GM21576 (cell line): ENCODE results near the gene GABBR2.
"Not testable (repeated sequence)": the region's sequence is repeated elsewhere in the genome, so short reads cannot be mapped to it uniquely, and the experiment has no call there.

Experiments
- ATAC-seq: cut with Tn5 transposase; IDR thresholded peaks from one replicate; pipeline ENCODE4 v1.9.1; 2021; ENCODE audit warnings: mild to moderate bottlenecking, moderate library complexity; ENCODE audit not compliant: unreplicated experiment

GABBR2 gene

DNA sequence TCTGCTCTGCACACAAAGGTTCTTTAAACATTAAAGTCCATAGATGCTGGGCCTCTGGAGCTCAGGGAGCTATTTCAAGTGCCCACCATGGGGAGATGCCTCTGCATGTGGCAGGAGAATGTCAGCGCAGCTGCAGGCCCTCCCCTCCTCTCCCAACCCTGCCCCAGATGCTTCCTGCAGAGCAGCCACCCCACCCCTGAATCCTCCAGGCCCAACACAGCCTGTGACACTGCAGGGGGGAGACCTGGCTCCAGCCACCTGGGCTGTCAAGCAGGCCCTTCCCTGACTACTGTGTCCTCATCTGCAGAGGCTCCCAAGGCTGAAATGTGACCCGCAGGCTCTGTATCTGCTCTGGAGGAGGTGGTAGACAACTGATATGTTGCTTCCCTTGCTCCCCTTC, 213.9 kb downstream of the GABBR2 start:
- no peak for ATAC-seq

- no peak for ATAC-seq
Observed at GRCh38 chr9:98491828-98492227, 216.9 kb downstream of the GABBR2 start.

GRCh38 chr9:98491231-98491651, 217.5 kb downstream of the GABBR2 start:
- ATAC-seq: no peak

GRCh38 chr9:98488571-98489312, 220.0 kb downstream of the GABBR2 start:
- no peak for ATAC-seq

- no peak for ATAC-seq
Observed at GRCh38 chr9:98485706-98486105, 223.0 kb downstream of the GABBR2 start.

GRCh38 chr9:98484162-98484561, 224.6 kb downstream of the GABBR2 start:
- ATAC-seq: no peak

- ATAC-seq: no peak
Observed at GRCh38 chr9:98482226-98482625, 226.5 kb downstream of the GABBR2 start.

GRCh38 chr9:98481676-98482075, 227.1 kb downstream of the GABBR2 start:
- ATAC-seq: no peak

DNA sequence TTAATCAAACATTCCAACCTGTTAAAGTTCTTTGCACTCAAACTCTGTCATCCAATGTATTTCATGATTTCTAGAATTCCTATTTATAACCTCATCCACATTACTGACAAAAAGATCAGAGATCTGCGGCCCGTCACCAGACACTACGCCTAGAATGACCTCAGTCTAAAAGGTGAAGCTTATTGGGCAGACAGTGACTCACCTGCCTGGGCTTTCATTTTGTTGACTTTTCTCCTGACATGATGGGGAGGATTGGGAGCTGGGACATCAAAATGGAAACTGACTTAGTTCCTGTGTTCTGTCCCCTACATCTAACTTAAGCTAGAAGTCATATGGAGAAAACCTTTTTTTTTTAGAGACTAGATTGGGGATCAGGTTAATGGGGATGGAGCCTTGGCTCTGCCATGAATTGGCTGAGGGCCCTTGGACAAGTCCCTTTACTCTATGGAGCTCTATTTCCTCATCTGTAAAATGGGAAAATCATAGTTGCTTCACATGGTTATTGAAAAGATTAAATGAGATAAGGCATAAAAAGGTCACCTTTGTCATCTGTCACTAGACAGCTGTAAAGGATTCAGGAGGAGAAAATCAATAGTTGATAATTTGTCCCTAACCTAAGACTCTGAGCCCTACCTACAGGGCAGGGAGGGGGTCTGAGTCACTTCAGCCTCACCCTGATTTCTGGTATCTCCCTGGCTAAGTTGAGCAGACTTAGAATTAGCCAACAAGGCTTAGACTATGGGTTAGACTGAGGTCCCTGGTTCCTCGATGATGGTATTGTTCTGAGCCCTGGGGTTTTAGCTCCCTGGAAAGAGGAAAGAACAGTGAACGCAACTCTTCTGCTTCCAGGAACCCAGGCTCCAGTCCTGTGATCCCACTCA, 228.5 kb downstream of the GABBR2 start:
- no peak for ATAC-seq

DNA sequence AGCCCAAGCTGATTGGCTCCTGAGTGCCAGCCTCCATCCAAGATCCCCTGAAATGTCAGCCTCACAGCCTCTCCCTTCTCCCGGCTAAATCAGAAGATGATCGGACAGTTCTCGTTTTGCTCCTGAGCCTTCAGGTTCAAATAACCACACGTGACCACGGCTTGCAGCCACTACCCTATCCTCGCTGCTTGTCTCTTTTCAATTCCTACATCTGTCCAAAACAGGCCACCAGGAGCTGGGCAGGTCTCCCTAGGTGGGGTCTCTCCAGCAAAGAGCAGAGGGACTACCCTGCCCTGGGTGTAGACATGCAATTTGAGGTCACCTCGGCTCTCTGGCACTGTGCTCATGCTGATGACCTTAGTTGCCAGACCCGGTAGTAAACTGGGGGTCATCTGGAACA, 229.3 kb downstream of the GABBR2 start:
- ATAC-seq: no peak

- no peak for ATAC-seq
Observed at GRCh38 chr9:98477884-98478283, 230.9 kb downstream of the GABBR2 start.

DNA sequence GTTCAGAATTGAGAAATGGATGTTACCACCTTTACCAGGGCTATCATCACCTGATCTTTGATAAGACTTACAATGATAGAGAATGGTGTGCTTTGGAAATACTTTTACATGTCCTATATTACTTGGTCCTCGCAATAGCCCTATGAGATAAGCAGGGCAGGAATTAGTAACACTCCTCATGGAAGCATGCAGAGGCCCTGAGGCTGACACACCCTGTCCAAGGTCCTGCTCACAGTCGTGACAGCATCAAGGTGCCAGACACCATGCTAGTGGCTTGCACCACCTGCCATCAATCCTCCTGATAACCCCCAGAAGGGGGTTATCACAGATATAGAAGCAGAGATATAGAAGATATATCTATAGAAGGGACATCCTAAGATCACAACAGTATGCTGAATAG, 236.5 kb downstream of the GABBR2 start:
- no peak for ATAC-seq

DNA sequence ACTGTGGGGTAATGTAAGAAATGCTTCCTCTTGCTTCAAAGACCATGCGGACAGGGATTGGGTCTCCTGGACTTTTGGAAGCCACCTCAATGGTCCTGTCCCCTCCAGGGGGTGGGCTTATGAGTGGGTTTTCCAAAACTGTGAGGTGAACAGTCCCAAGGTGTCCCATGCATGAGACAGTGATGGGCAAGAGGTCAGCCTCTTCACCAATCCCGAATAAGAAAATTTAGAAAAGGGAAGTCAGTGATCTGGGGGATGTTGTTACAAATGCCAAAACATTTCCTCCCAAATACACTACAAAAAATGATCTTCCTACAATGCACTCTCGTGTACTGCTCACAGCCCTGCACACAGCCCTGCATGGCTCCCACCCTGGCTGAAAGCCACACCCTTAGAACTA, 237.6 kb downstream of the GABBR2 start:
- no peak for ATAC-seq

GRCh38 chr9:98468567-98469239, 240.0 kb downstream of the GABBR2 start:
- ATAC-seq: no peak

GRCh38 chr9:98465799-98466198, 242.9 kb downstream of the GABBR2 start:
- ATAC-seq: no peak

DNA sequence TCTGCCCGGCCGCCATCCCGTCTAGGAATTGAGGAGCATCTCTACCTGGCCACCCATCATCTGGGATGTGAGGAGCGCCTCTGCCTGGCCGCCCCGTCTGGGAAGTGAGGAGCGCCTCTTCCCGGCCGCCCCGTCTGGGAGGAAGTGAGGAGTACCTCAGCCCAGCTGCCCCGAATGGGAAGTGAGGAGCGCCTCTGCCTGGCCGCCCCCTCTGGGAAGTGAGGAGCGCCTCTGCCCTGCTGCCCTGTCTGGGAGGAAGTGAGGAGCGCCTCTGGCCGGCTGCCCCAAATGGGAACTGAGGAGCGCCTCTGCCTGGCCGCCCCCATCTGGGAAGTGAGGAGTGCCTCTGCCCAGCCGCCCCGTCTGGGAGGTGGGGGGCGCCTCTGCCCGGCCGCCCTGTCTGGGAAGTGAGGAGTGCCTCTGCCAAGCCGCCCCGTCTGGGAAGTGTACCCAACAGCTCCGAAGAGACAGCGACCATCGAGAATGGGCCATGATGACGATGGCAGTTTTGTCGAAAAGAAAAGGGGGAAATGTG, 244.5 kb downstream of the GABBR2 start:
- not testable (repeated sequence) for ATAC-seq

GRCh38 chr9:98462310-98462709, 246.4 kb downstream of the GABBR2 start:
- no peak for ATAC-seq

GRCh38 chr9:98460704-98461103, 248.0 kb downstream of the GABBR2 start:
- no peak for ATAC-seq

DNA sequence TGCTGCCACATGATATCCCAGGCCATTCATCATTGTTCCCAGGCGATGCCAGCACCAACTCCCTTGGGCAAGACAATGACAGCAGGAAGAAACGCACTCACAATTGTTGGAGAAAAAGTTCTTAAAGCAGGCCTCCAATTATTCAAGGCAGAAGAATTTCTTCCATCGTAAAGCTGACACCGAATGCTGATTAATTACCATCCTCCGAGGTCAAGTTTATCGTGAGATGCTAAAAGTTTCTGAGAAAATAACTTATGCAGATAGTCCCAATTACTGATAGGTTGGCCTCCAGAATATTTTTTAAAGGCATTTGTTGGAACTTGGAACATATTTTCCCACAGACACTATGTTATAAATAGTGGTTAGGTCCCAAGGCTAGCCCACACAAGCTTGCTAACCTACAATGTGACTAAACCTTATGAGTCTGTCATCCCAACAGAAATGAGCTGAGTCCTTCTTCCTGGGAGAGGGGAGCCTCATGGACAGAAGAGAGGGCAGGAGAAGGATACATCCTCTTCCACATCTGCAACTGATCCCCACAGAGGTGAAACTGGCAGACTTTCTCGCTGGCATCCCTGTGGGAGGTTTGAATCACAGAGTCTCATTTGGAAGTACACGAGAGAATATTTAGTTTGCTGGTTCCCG, 250.9 kb downstream of the GABBR2 start:
- no peak for ATAC-seq

GRCh38 chr9:98456156-98456613, 252.6 kb downstream of the GABBR2 start:
- ATAC-seq: no peak
